Retina (tissue), 1 donor: Measurements from ENCODE around the gene F13B.
"Not testable (repeated sequence)": the region's sequence is repeated elsewhere in the genome, so short reads cannot be mapped to it uniquely, and the experiment has no call there.

Source experiments
- DNase-seq: peaks from one replicate; pipeline ENCODE4 v3.0.0-alpha.2; 2016

The F13B gene, protein sequence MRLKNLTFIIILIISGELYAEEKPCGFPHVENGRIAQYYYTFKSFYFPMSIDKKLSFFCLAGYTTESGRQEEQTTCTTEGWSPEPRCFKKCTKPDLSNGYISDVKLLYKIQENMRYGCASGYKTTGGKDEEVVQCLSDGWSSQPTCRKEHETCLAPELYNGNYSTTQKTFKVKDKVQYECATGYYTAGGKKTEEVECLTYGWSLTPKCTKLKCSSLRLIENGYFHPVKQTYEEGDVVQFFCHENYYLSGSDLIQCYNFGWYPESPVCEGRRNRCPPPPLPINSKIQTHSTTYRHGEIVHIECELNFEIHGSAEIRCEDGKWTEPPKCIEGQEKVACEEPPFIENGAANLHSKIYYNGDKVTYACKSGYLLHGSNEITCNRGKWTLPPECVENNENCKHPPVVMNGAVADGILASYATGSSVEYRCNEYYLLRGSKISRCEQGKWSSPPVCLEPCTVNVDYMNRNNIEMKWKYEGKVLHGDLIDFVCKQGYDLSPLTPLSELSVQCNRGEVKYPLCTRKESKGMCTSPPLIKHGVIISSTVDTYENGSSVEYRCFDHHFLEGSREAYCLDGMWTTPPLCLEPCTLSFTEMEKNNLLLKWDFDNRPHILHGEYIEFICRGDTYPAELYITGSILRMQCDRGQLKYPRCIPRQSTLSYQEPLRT

GRCh38 chr1:197066719-197067456 is at the start of gene F13B:
TSS of gene F13B (minus strand) at chr1:197067260. CDS start at chr1:197067223, 37 bp downstream.
- no peak for DNase-seq

DNA sequence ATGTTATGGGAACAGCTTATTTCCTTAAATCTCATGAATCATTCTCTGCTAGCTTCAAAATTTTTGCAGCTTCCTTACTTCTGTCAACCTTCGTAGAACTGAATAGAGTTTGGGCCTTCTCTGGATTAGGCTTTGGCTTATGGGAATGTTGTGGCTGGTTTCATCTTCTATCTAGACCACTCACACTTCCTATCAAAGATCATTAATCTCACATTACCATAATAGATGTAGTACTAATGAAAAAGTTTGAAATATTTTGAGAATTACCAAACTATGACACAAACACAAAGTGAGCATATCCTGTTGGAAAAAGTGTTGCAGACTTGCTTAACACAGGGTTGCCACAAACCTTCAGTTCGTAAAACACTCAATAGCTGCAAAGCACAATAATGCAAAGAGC is 49.1 kb upstream of the F13B start:
- DNase-seq: no peak

GRCh38 chr1:197106869-197107268 is 39.8 kb upstream of the F13B start:
- DNase-seq: no peak

DNA sequence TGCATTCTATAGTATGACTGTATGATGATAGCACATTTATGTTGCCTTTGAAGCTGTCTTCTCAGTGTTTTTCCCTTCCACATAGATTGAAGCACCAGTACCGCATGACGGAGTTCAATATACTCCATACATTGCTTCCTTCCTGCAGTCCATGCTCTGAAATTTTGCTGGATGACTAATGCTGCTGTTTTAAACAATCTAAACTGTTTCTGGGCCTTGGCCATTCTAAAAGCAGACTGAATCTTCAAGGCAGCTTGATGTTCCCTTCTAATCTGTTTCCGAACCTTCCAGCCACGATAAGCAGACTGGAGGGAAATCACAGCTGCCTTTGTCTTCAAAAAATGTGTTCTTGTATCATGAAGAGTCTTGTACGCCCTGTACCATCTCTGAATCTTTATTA is 36.2 kb upstream of the F13B start:
- DNase-seq: no peak

DNA sequence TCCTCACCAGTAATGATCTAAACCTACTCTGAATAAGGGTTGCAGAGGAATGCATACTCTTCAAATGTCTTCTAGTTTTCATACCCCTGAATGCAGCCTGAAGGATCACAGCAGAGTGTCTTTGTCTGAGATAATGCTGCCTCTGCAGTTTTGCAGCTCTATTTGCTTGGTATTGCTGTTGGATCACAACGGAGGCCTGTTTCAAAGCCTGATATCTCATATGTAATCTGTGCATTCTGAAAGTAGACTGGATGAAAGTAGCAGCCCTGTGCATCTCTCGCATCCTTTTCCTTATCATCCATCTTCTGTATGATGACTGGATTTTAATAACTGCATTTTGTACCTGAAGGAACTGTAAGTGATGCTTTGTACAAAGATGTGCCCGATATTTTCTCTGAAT is 34.9 kb upstream of the F13B start:
- DNase-seq: no peak

- no peak for DNase-seq
Observed at GRCh38 chr1:197100677-197101076, 33.6 kb upstream of the F13B start.

DNA sequence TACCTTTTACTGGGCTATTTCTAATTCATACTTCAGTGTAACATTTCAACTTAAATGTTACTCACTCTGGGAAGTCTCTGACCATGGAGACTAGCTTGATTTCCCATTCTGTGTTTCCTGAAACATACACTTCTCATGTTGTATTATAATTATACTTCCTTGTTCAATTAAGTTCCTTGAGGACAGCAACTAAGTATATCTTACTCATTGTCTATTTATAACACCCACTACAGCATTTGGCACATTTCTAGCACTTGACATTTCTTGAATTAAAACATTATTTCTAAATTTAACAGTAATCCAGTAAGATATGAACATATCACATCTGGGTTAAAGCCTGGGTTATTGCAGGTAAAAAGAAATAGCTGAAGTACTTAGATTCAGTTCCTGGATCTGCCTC is 32.4 kb upstream of the F13B start:
- no peak for DNase-seq

GRCh38 chr1:197096971-197097370 is 29.9 kb upstream of the F13B start:
- DNase-seq: not testable (repeated sequence)

- no peak for DNase-seq
Observed at GRCh38 chr1:197096137-197096536, 29.1 kb upstream of the F13B start.

DNA sequence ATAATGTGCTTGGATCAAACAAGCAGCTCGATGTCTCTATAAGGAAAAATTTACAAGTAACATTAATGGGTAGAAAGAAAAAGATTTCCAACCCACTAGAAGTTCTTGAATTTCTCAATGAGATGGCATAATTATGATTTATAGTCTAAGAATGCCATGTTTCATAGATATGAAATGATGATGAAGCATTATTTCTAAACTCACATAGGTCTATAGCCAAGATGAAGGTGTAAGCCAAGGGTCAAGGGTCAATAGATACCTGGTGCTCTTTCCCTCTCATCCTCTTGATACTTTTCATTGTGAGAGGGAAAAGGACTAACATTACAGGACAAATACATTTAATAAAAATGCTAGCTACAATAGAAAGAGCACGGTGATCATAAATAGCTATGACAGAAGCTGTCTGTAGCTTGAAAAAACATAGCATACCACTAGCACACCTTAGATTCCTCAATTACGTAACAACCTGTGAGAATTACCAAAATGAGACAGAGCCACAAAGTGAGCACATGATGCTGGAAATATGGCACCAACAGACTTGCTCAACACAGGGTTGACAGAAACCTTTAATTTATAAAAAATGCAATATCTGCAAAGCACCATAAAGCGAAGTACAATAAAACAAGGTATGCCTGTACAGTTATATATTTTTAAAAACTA is 26.3 kb upstream of the F13B start:
- no peak for DNase-seq

- no peak for DNase-seq
Observed at GRCh38 chr1:197092491-197093023, 25.5 kb upstream of the F13B start.

DNA sequence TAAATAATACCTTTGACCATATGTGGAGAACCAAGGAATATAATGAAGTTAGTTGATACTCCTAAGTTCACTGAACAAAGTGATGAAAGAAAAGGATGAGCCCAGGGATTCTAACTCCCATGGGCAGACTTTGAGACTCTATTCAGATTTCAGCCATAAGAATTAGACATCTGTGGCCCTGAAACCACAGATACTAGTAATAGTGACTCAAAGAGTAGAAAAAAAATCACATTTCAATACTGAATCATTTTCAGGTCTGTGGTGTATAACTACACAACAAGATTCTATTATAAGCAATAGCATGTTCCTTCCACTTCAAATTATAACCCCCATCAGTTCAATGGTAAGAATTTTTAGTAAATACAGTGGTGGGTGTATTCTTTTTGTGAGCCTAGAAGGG is 16.4 kb upstream of the F13B start:
- DNase-seq: no peak

DNA sequence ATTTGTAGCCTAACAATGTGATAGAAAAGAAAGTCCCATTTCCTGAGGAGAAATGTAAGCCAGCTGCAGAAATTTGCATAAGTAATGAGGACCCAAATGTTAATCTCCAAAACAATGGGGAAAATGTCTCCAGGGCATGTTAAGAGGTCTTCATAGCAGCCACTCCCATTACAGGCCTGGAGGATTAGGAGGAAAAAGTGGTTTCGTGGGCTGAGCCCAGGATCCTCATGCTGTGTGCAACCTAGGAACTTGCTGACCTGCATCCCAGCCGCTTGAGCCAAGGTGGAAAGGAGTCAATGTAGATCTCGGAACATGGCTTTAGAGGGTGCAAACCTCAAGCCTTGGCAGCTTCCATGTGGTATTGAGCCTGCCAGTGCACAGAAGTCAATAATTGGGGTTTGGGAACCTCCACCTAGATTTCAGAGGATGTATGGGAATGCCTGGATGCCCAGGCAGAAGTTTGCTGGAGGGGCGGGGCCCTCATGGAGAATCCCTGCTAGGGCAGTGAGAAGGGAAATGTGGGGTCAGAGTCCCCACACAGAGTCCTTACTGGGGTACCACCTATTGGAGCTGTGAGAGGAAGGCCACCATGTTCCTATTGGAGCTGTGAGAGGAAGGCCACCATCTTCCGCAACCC is 14.2 kb upstream of the F13B start:
- DNase-seq: no peak

GRCh38 chr1:197080323-197080722 is 13.3 kb upstream of the F13B start:
- DNase-seq: no peak

GRCh38 chr1:197076585-197076984 is 9.5 kb upstream of the F13B start:
- DNase-seq: no peak

DNA sequence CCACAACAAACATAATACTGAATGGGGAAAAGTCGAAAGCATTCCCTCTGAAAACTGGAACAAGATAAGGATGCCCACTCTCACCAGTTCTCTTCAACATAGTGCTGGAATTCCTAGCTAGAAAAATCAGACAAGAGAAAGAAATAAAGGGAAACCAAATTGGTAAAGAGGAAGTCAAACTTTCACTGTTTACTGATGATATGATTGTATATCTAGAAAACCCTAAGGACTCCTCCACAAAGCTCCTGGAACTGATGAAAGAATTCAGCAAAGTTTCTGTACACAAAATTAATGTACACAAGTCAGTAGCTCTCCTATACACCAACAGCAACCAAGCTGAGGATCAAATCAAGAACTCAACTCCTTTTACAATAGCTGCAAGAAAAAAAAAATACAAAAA is 6.9 kb upstream of the F13B start:
- no peak for DNase-seq

DNA sequence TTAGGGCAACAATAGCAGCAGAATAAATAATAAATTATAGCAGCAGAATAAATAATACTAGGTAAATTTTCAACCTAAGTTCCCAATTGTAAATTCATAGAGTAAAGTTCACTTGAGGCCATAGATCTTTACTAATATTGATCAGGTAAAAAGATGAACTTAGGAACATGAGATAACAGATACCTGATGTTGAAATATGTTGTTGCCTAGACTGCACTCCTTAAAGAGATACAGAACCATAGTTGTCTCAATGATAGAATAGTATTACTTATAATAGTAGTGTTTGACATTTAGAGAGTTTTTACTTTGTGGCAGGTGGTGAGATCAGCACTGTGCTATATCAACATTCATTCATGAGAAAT is 378 bp upstream of the F13B start:
- DNase-seq: no peak

DNA sequence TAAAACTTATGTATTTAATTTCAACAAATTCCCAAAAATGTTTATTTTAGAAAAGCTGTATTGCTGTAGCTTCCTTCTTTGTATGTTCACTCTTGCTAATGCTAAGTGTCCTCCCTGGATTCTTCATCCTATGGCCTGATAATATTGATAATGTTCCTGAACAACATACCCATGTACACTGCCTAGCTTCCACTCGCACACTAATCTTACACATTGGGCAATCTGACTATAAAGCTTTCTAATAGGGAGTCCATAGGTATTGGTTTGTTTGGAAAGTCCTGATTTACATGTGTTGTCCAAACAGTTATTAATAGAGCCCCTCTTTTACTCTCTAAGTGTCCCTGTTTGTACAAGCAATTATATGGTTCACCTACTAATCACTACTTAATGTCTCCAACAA is 783 bp downstream of the F13B start:
- no peak for DNase-seq

- no peak for DNase-seq
Observed at GRCh38 chr1:197065559-197065958, 1.5 kb downstream of the F13B start.

GRCh38 chr1:197063212-197063611 is 3.8 kb downstream of the F13B start:
- no peak for DNase-seq

GRCh38 chr1:197062692-197063091 is 4.4 kb downstream of the F13B start:
- no peak for DNase-seq

DNA sequence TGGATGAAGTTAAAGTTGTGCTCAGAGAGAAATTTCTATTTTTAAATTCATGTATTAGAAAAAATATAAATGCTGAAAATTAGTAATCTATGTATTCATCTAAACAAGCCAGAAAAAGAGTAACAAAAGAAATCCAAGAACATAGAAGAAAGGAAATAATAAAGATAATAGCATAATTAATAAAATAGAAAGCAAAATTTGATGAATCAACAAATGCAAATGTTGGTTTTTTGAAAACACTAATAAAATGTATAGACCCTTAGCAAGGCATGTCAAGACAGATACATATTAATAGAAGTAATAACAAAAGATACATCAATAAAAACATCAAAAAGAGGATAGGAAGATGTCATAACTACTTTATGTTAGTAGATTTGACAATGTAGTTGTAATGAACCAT is 18.0 kb downstream of the F13B start:
- DNase-seq: no peak
